Smooth muscle cell (in vitro differentiated cells): Measurements from ENCODE around the gene CKAP4. TPM values are rescaled to one million over a fixed set of nuclear protein-coding genes. Genes with fewer than 3 reads are reported as not detected.

Source experiments
- DNase-seq: peaks from one replicate; lab custom pipeline; 2025; ENCODE audit not compliant: unreplicated experiment; lab: John Stamatoyannopoulos, UW
- H2AFZ ChIP-seq: fragments of 200-600 bp; sonication (generic); 2 replicates; pipeline ENCODE4 v1.6.0; 2016; ENCODE audit warnings: antibody characterized with exemption, low read depth, mild to moderate bottlenecking
- H3F3A ChIP-seq: fragments of 200-600 bp; sonication (generic); 2 replicates; pipeline ENCODE4 v1.6.0; 2017; ENCODE audit warnings: antibody characterized with exemption, low read depth
- H3K27ac ChIP-seq: fragments of 200-600 bp; sonication (generic); 2 replicates; pipeline ENCODE4 v1.5.1; 2016; ENCODE audit warnings: low read depth, mild to moderate bottlenecking
- H3K27me3 ChIP-seq: fragments of 200-600 bp; sonication (generic); 2 replicates; pipeline ENCODE4 v1.6.1; 2016; ENCODE audit warnings: low read depth, mild to moderate bottlenecking
- H3K36me3 ChIP-seq: fragments of 200-600 bp; sonication (generic); 2 replicates; pipeline ENCODE4 v1.5.1; 2016; ENCODE audit warnings: low read depth
- H3K4me1 ChIP-seq: fragments of 200-600 bp; sonication (generic); 2 replicates; pipeline ENCODE4 v1.5.1; 2016; ENCODE audit warnings: low read depth
- H3K4me2 ChIP-seq: fragments of 200-600 bp; sonication (generic); 2 replicates; pipeline ENCODE4 v1.6.0; 2016; ENCODE audit warnings: mild to moderate bottlenecking
- H3K4me3 ChIP-seq: fragments of 200-600 bp; sonication (generic); 2 replicates; pipeline ENCODE4 v1.5.1; 2016; ENCODE audit warnings: mild to moderate bottlenecking
- H3K79me2 ChIP-seq: fragments of 200-600 bp; sonication (generic); 2 replicates; pipeline ENCODE4 v1.6.0; 2016; ENCODE audit warnings: low read depth, mild to moderate bottlenecking
- H3K9ac ChIP-seq: fragments of 200-600 bp; sonication (generic); 2 replicates; pipeline ENCODE4 v1.6.0; 2016; ENCODE audit warnings: low read depth
- H3K9me3 ChIP-seq: fragments of 200-600 bp; sonication (generic); replicated peaks from 2 replicates; pipeline ENCODE4 v1.5.1; 2016; ENCODE audit warnings: low read depth
- H4K20me1 ChIP-seq: fragments of 200-600 bp; sonication (generic); 2 replicates; pipeline ENCODE4 v1.6.0; 2016; ENCODE audit warnings: low read depth
- WGBS: methylation state at CpG from one replicate; pipeline ENCODE4 v1.1.7; 2016; ENCODE audit warnings: low lambda C conversion rate; 5-methylcytosine and 5-hydroxymethylcytosine counted together
- polyA plus RNA-seq: library from polyadenylated mRNA; unstranded; fragments of >200 nt; fragmentation: Nextera tagmentation; extraction: Ambion mirVana; gene quantifications from 2 replicates; pipeline ENCODE4 v1.2.1, GENCODE V29; 2016
- total RNA-seq: library from RNA; depleted of rRNA; stranded (reverse); fragments of >200 nt; gene quantifications from 2 replicates; pipeline ENCODE4 v1.2.3, GENCODE V29; 2014
- TF ChIP-seq, protein P1 (sequence below): fragments of 200-600 bp; sonication (generic); IDR thresholded peaks from 2 replicates; pipeline ENCODE4 v1.5.1; 2017; ENCODE audit warnings: borderline replicate concordance, mild to moderate bottlenecking, antibody characterized with exemption; ENCODE audit not compliant: insufficient read depth, poor library complexity, severe bottlenecking

CKAP4 gene
- total and polyA plus RNA-seq, 2 experiments from 2014 or later, result 241 to 486 TPM

GRCh38 chr12:106229036-106229591 lies 18.7 kb downstream of the CKAP4 start:
- Histone ChIP-seq H3K27ac (no peak overlapping the region), H3K36me3 (no peaks in the 10 kb centered on the region), H3K27me3 (no peaks in the 10 kb centered on the region), H3F3A (no peaks in the 10 kb centered on the region), H3K9me3 (no peaks in the 10 kb centered on the region), H2AFZ (no peak overlapping the region), H4K20me1 (no peaks in the 10 kb centered on the region), H3K4me2 (no peak overlapping the region), H3K79me2 (no peaks in the 10 kb centered on the region), H3K4me1 (no peaks in the 10 kb centered on the region), H3K9ac (no peak overlapping the region), H3K4me3 (no peak overlapping the region)
- TF ChIP-seq, protein P1, sequence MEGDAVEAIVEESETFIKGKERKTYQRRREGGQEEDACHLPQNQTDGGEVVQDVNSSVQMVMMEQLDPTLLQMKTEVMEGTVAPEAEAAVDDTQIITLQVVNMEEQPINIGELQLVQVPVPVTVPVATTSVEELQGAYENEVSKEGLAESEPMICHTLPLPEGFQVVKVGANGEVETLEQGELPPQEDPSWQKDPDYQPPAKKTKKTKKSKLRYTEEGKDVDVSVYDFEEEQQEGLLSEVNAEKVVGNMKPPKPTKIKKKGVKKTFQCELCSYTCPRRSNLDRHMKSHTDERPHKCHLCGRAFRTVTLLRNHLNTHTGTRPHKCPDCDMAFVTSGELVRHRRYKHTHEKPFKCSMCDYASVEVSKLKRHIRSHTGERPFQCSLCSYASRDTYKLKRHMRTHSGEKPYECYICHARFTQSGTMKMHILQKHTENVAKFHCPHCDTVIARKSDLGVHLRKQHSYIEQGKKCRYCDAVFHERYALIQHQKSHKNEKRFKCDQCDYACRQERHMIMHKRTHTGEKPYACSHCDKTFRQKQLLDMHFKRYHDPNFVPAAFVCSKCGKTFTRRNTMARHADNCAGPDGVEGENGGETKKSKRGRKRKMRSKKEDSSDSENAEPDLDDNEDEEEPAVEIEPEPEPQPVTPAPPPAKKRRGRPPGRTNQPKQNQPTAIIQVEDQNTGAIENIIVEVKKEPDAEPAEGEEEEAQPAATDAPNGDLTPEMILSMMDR, result no peak
- 96% methylated on average over 12 of the region's 12 CpGs for WGBS
- no peak for DNase-seq

GRCh38 chr12:106228320-106228710 lies 19.5 kb downstream of the CKAP4 start:
- no peak overlapping the region for H3K4me2 ChIP-seq
- H2AFZ ChIP-seq, result no peak overlapping the region
- no peaks in the 10 kb centered on the region for H3K9me3 ChIP-seq
- no peaks in the 10 kb centered on the region for H3K79me2 ChIP-seq
- H3F3A ChIP-seq, result no peaks in the 10 kb centered on the region
- no peak overlapping the region for H3K9ac ChIP-seq
- no peaks in the 10 kb centered on the region for H3K27me3 ChIP-seq
- no peaks in the 10 kb centered on the region for H4K20me1 ChIP-seq
- no peaks in the 10 kb centered on the region for H3K4me1 ChIP-seq
- DNase-seq, result no peak
- TF ChIP-seq, protein P1, result no peak
- H3K36me3 ChIP-seq, result no peaks in the 10 kb centered on the region
- H3K27ac ChIP-seq, result no peak overlapping the region
- H3K4me3 ChIP-seq, result no peak overlapping the region
- WGBS, result 98% methylated on average over 7 of the region's 7 CpGs

DNA sequence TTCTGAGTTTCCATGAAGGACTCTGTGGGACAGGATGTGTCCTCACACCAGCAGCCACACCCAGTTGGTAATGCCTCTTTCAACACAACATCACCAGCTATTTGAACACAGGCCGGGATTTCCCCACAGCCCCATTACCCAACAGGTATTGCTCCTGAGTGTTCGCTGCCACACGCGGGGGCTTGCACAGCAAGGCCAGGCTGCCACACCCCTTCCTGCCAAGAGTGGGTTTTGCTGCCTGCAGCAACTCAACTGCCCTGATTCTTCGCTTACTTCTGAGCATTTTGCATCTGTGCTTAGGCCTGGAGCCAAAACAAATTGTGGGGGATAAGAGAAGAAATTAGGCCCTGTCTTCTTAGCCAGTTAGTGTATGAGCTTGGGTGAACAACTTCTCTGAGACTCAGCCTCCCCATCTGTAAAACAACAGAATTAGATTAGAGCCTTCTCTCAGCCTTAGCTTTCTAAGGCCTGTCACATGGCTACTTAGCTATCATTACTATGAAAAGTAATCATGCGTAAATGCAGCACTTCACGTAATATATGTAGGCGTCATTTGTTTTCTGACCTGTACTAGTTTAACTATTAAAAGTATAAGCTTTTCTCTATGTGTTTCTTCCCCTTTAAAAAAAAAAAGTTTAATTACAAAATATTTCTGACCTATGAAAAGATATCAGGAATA lies 20.0 kb downstream of the CKAP4 start:
- Histone ChIP-seq H3K27ac (no peak overlapping the region), H3K79me2 (no peaks in the 10 kb centered on the region), H3K9ac (no peak overlapping the region), H2AFZ (no peak overlapping the region), H3F3A (no peaks in the 10 kb centered on the region), H4K20me1 (no peaks in the 10 kb centered on the region), H3K9me3 (no peaks in the 10 kb centered on the region), H3K4me2 (no peak overlapping the region), H3K27me3 (no peaks in the 10 kb centered on the region), H3K4me1 (no peaks in the 10 kb centered on the region), H3K4me3 (no peak overlapping the region), H3K36me3 (no peaks in the 10 kb centered on the region)
- TF ChIP-seq, protein P1, result no peak
- WGBS, result 86% methylated on average over 8 of the region's 8 CpGs
- no peak for DNase-seq
